SK-N-SH (cell line): ENCODE measurements around the gene IL31RA.

Experiments
- CTCF ChIP-seq: fragments of 200-600 bp; sonication (generic); IDR thresholded peaks from 2 replicates; pipeline ENCODE4 v1.6.1; 2017; ENCODE audit warnings: antibody characterized with exemption, mild to moderate bottlenecking, moderate library complexity
- EP300 ChIP-seq, 2 experiments: IDR thresholded peaks; 2 replicates each; pipeline versions ENCODE4 v1.4.0 to v1.6.1; 2012; ENCODE audit warnings: borderline replicate concordance in 1 of 2, low read depth in 1 of 2, low read length in 1 of 2
- EZH2phosphoT487 ChIP-seq: fragments of 200-600 bp; sonication (generic); IDR thresholded peaks from 2 replicates; pipeline ENCODE4 v1.6.1; 2017; ENCODE audit warnings: low read depth, mixed run types, mild to moderate bottlenecking, antibody characterized with exemption, moderate library complexity, borderline replicate concordance
- IRF3 ChIP-seq: fragments of 150-350 bp; IDR thresholded peaks from 2 replicates; pipeline ENCODE4 v1.6.1; 2016; ENCODE audit warnings: mild to moderate bottlenecking, low read depth, low read length
- JUND ChIP-seq: IDR thresholded peaks from 2 replicates; pipeline ENCODE4 v1.4.0; 2012
- MXI1 ChIP-seq: IDR thresholded peaks from 2 replicates; pipeline ENCODE4 v1.6.1; 2012; ENCODE audit warnings: mild to moderate bottlenecking, low read depth, low read length, improper control_type of control experiment
- POLR2AphosphoS5 ChIP-seq: IDR thresholded peaks from 2 replicates; pipeline ENCODE4 v1.6.1; 2012; ENCODE audit warnings: low read depth, low read length
- RAD21 ChIP-seq: IDR thresholded peaks from 2 replicates; pipeline ENCODE4 v1.6.1; 2012; ENCODE audit warnings: mild to moderate bottlenecking, low read length
- REST ChIP-seq: IDR thresholded peaks from 2 replicates; pipeline ENCODE4 v1.6.1; 2012; ENCODE audit warnings: mild to moderate bottlenecking, low read depth, low read length, moderate library complexity
- RFX5 ChIP-seq: IDR thresholded peaks from 2 replicates; pipeline ENCODE4 v1.6.1; 2012; ENCODE audit warnings: mild to moderate bottlenecking, improper control_type of control experiment, low read length
- TAF1 ChIP-seq: IDR thresholded peaks from 2 replicates; pipeline ENCODE4 v1.6.1; 2012; ENCODE audit warnings: low read depth, mild to moderate bottlenecking, low read length, moderate library complexity, borderline replicate concordance
- TEAD4 ChIP-seq: IDR thresholded peaks from 2 replicates; pipeline ENCODE4 v1.4.0; 2012; ENCODE audit warnings: mild to moderate bottlenecking, borderline replicate concordance; ENCODE audit not compliant: insufficient read depth
- USF1 ChIP-seq: IDR thresholded peaks from 2 replicates; pipeline ENCODE4 v1.4.0; 2012; ENCODE audit warnings: low read depth, borderline replicate concordance
- ZBTB33 ChIP-seq: IDR thresholded peaks from 2 replicates; pipeline ENCODE4 v1.4.0; 2012; ENCODE audit warnings: low read depth, borderline replicate concordance

GRCh38 chr5:55865831-55866230, 14.7 kb downstream of the IL31RA start:
- TF ChIP-seq ZBTB33 (no peak), RAD21 (no peak), CTCF (no peak), TAF1 (no peak), IRF3 (no peak), POLR2AphosphoS5 (no peak), TEAD4 (no peak), EP300 (IDR thresholded peaks at IDR 0.05; ENCODE audit: borderline replicate concordance in 1 of 2, low read depth in 1 of 2, low read length in 1 of 2) (no peak), MXI1 (no peak), JUND (no peak), USF1 (no peak), RFX5 (no peak), EZH2phosphoT487 (no peak), REST (peak; percentile 92)
